Thoracic aorta (tissue), 2 donors: ENCODE measurements around the gene CELA3B. TPM values are rescaled to one million over a fixed set of nuclear protein-coding genes. Genes with fewer than 3 reads are reported as not detected.

Source experiments
- ATAC-seq: fragments of 150-250 bp; one replicate; pipeline ENCODE4 v1.8.0; 2017; ENCODE audit warnings: low read depth; ENCODE audit not compliant: insufficient number of reproducible peaks, low FRiP score
- DNase-seq: peaks from one replicate; pipeline ENCODE4 v3.0.0-alpha.2; 2020; ENCODE audit warnings: low spot score
- H3K27ac ChIP-seq, 2 donors: fragments of 200-600 bp; sonication (generic); 1 replicate in 1 of 2; 2 replicates in 1 of 2; pipeline ENCODE4 v1.5.1; 2016; ENCODE audit warnings: mild to moderate bottlenecking in 2 of 2, moderate library complexity in 2 of 2
- H3K27me3 ChIP-seq: fragments of 200-600 bp; sonication (generic); replicated peaks from 2 replicates; pipeline ENCODE4 v1.6.0; 2016; ENCODE audit warnings: mild to moderate bottlenecking; ENCODE audit not compliant: insufficient read depth
- H3K36me3 ChIP-seq: fragments of 200-600 bp; sonication (generic); one replicate; pipeline ENCODE4 v1.5.1; 2016
- H3K4me1 ChIP-seq, 2 donors: fragments of 200-600 bp; sonication (generic); 1 replicate in 1 of 2; 2 replicates in 1 of 2; pipeline versions ENCODE4 v1.5.1 to v1.6.0; 2016; ENCODE audit warnings: low read depth in 2 of 2, mild to moderate bottlenecking in 1 of 2; ENCODE audit not compliant: control insufficient read depth in 1 of 2
- H3K4me3 ChIP-seq: fragments of 200-600 bp; sonication (generic); 2 replicates; pipeline ENCODE4 v1.5.1; 2016; ENCODE audit warnings: mild to moderate bottlenecking
- H3K9me3 ChIP-seq: fragments of 200-600 bp; sonication (generic); 2 replicates; pipeline ENCODE4 v1.5.1; 2016
- total RNA-seq, 2 donors: library from RNA; depleted of rRNA; stranded (reverse); fragments of >200 nt; gene quantifications; one replicate each; pipeline versions ENCODE4 v1.1.0 to v1.2.3, GENCODE V29; 2016
- TF ChIP-seq, protein P1 (sequence below): fragments of 200-600 bp; sonication (generic); IDR thresholded peaks from one replicate; pipeline ENCODE4 v1.5.1; 2019; ENCODE audit warnings: antibody characterized with exemption

Gene CELA3B
- total RNA-seq, 2 donors from 2014 or later, result 2.0 TPM; not detected in 1

DNA sequence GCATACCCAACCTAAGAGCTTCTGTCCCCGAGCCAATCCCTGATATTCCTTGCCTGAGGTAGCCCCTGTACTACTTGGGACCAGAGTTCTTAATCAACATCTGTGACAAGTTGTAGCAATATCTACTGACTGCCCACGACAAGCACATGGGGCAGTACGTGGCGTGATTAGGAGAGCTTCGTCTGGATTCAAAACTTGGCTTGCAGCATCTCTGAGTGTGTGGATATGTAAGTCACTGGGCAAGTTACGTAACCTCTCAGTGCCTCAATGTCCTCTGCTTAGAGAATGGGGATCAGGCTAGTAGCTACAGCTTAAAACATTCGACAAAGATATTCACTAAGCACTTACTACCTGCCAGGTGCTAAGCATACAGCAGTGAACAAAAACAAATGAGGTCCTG, 44.7 kb upstream of the CELA3B start:
- ATAC-seq (peak; percentile 62), DNase-seq (peak; percentile 54)
- H3K27ac ChIP-seq, result peak overlapping the region; percentile 95 to 99
- H3K9me3 ChIP-seq, result no peaks in the 10 kb centered on the region
- no peaks in the 10 kb centered on the region for H3K27me3 ChIP-seq
- H3K4me3 ChIP-seq, result peak overlapping the region; percentile 75
- TF ChIP-seq, protein P1, sequence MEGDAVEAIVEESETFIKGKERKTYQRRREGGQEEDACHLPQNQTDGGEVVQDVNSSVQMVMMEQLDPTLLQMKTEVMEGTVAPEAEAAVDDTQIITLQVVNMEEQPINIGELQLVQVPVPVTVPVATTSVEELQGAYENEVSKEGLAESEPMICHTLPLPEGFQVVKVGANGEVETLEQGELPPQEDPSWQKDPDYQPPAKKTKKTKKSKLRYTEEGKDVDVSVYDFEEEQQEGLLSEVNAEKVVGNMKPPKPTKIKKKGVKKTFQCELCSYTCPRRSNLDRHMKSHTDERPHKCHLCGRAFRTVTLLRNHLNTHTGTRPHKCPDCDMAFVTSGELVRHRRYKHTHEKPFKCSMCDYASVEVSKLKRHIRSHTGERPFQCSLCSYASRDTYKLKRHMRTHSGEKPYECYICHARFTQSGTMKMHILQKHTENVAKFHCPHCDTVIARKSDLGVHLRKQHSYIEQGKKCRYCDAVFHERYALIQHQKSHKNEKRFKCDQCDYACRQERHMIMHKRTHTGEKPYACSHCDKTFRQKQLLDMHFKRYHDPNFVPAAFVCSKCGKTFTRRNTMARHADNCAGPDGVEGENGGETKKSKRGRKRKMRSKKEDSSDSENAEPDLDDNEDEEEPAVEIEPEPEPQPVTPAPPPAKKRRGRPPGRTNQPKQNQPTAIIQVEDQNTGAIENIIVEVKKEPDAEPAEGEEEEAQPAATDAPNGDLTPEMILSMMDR, result no peak
- no peaks in the 10 kb centered on the region for H3K36me3 ChIP-seq
- peaks cover 49 to 87% of the 10 kb centered on the region in 2 donors for H3K4me1 ChIP-seq

DNA sequence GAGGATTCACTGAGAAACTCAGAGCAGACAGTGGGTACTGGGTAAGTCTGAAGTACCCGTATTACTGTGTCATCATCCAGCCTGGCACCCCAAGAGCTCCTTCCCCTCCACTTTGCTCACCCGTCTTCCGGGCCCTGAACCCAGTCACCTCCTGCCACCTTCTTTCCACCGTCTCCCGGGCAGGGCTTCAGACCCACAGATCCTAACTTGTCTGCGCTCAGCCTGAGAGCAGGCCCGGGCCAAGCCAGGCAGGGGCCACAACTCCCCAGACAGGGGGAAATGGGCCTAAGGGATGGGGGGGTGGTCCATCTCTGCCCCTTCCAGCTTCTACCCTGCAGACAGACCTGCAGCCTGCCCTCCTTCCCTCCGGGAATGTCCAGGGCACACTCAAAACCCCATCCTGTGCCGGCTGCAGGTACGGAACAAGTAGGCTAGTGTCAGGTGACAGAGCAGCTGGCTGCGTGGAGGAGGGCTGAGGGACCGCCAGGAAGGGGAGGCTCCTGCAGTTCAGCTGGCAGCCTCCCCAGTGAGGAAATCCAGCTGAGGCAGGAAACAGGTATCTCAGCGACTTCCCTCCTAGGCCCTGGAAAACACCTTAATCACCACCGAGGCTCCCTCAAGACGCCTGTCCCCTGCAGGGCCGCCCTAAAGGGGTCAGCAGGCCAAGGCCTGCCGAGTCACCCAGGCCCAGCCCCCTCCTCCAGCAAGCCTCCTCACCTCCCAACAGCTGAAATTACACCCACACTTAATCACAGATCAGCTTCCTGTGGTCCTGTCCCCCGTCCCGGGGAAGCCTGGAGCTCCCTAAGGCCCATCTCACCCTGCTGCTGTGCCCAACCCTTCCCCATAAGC, 43.2 kb upstream of the CELA3B start:
- H3K27me3 ChIP-seq, result no peaks in the 10 kb centered on the region
- H3K4me3 ChIP-seq, result peak overlapping the region; percentile 75
- H3K9me3 ChIP-seq, result no peaks in the 10 kb centered on the region
- no peaks in the 10 kb centered on the region for H3K36me3 ChIP-seq
- peaks cover 38 to 83% of the 10 kb centered on the region in 2 donors for H3K4me1 ChIP-seq
- H3K27ac ChIP-seq, result peak overlapping the region; percentile 95 to 99
- ATAC-seq, result no peak
- no peak for DNase-seq
- TF ChIP-seq, protein P1, result no peak

DNA sequence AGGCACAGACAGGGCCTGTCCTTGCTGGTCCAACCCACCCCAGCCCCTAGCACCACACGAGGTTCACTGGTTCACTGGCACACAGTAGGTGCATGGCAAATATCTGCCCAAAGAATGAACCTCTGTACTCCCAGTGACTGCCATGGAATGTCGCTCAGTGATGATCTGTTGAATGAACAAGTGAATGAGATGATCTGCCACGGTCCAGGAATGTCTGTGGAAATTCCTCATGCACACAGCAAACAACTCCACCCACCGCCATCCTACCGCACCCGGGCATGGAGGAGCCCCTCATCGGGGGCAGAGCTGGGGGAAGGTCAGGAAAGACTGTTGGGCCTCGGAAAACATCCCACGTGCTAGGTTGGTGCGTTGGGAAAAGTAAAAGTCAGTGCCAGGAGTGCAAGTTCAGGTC, 41.4 kb upstream of the CELA3B start:
- TF ChIP-seq, protein P1, result no peak
- H3K4me1 ChIP-seq, result peaks cover 44 to 83% of the 10 kb centered on the region in 2 donors

DNA sequence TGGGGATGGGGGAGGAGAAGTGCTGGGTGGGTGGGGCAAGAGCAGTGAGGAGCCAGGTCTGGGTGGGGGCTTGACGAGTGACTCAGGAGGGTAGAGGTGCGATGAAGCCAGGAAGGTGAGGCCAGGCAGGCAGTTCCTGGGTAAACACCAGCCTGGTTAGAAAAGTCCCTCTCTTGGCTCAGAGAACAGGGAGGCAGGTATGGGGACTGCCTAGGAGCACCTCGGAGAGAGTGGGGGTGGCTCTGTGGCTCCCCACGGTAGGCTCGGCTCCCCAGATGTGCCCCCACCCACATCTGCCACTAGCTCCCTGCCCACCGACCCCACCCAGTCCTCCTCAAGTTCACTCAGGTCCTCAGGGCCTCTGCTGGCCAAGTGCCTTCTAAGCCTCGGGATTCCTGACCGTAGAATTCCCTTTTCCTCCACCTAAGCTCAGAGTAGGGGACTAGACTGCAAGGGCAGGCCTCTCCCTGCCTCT, 40.9 kb upstream of the CELA3B start:
- H3K27ac ChIP-seq, result peak overlapping the region; percentile 95 to 99
- no peaks in the 10 kb centered on the region for H3K27me3 ChIP-seq
- DNase-seq (no peak), ATAC-seq (no peak)
- peak overlapping the region; percentile 75 for H3K4me3 ChIP-seq
- peaks cover 38 to 83% of the 10 kb centered on the region in 2 donors for H3K4me1 ChIP-seq
- TF ChIP-seq, protein P1, result no peak
- no peaks in the 10 kb centered on the region for H3K9me3 ChIP-seq
- no peaks in the 10 kb centered on the region for H3K36me3 ChIP-seq

More for the DNA sequence above, 41.4 kb upstream of the CELA3B start:
- ATAC-seq, result no peak
- peak overlapping the region; percentile 95 to 99 for H3K27ac ChIP-seq
- H3K36me3 ChIP-seq, result no peaks in the 10 kb centered on the region
- no peak for DNase-seq
- H3K4me3 ChIP-seq, result peak overlapping the region; percentile 75
- H3K9me3 ChIP-seq, result no peaks in the 10 kb centered on the region
- H3K27me3 ChIP-seq, result no peaks in the 10 kb centered on the region

DNA sequence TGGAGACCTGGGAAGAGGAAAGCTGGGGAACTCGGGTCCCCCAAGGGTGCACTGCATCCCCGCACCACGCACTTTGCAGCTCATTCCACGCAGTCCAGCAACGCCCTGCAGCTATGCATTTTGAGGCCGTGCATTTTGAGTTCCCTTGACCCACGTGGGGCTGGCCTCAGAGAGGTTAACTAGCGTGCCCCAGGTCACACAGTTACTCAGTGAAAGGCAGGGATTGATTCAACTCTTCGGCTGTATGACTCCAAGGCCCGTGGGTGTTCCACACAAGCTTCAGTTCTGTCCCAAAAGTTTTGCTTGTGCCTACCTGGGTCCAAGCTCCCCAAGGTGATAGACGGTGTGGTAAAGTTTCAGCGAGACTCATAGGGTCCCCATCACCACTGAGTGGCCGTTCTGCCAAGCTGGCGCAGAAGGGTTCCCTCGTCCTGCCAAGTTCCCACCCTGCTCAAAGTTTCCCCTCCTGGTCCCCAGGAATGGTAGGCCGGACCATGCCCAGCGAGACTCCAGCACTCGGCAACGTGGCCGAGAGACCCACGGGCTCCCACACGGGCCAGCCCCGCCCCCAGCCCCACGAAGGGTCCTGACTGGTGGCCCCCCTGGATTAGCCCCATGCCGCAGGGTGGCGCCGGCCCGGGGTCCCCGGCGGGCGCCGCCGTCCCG, 40.3 kb upstream of the CELA3B start:
- ATAC-seq (no peak), DNase-seq (no peak)
- H3K4me1 ChIP-seq, result peaks cover 35 to 83% of the 10 kb centered on the region in 2 donors
- TF ChIP-seq, protein P1, result no peak
- H3K36me3 ChIP-seq, result no peaks in the 10 kb centered on the region
- no peaks in the 10 kb centered on the region for H3K27me3 ChIP-seq
- no peaks in the 10 kb centered on the region for H3K9me3 ChIP-seq
- peak overlapping the region; percentile 75 for H3K4me3 ChIP-seq
- H3K27ac ChIP-seq, result peak overlapping the region; percentile 95 to 99
